Breast epithelium (tissue), 4 donors: ENCODE data around the gene DHRS13. TPM values are rescaled to one million over a fixed set of nuclear protein-coding genes. Genes with fewer than 3 reads are reported as not detected.

Source experiments
- DNase-seq, 2 donors: peaks; one replicate each; pipeline ENCODE4 v3.0.0-alpha.2; 2019; ENCODE audit warnings: low spot score in 2 of 2
- H3K27ac ChIP-seq, 2 donors: fragments of 200-600 bp; sonication (generic) in 1 of 2; one replicate each; pipeline ENCODE4 v1.5.1; 2016 to 2019; ENCODE audit warnings: mild to moderate bottlenecking in 1 of 2
- H3K27me3 ChIP-seq, 2 donors: fragments of 200-600 bp; sonication (generic) in 1 of 2; one replicate each; pipeline versions ENCODE4 v1.5.1 to v1.6.0; 2017 to 2019; ENCODE audit warnings: control low read depth in 1 of 2, mild to moderate bottlenecking in 1 of 2
- H3K36me3 ChIP-seq: fragments of 200-600 bp; one replicate; pipeline ENCODE4 v1.5.1; 2019
- H3K4me1 ChIP-seq, 2 donors: fragments of 200-600 bp; sonication (generic); one replicate each; pipeline ENCODE4 v1.5.1; 2016 to 2019; ENCODE audit warnings: control low read depth in 1 of 2
- H3K4me3 ChIP-seq, 3 donors: fragments of 200-600 bp; sonication (generic); 1 replicate in 2 of 3; 2 replicates in 1 of 3; pipeline ENCODE4 v1.5.1; 2016 to 2019; ENCODE audit warnings: mild to moderate bottlenecking in 3 of 3, moderate library complexity in 2 of 3
- H3K9me3 ChIP-seq, 2 donors: fragments of 200-600 bp; sonication (generic) in 1 of 2; one replicate each; pipeline ENCODE4 v1.5.1; 2016 to 2019; ENCODE audit warnings: control low read depth in 1 of 2
- CTCF ChIP-seq, 3 donors: fragments of 450-650 bp; IDR thresholded peaks; one replicate each; pipeline ENCODE4 v1.5.1; 2016 to 2017; ENCODE audit warnings: antibody characterized with exemption in 3 of 3, mild to moderate bottlenecking in 3 of 3, moderate library complexity in 3 of 3
- POLR2A ChIP-seq: fragments of 450-650 bp; IDR thresholded peaks from one replicate; pipeline ENCODE4 v1.6.1; 2016; ENCODE audit warnings: antibody characterized with exemption, mild to moderate bottlenecking, moderate library complexity
- POLR2AphosphoS5 ChIP-seq, 3 donors: sonication (generic); formaldehyde crosslinking; IDR thresholded peaks; one replicate each; pipeline ENCODE4 v1.6.1; 2017; ENCODE audit warnings: antibody characterized with exemption in 3 of 3
- intact Hi-C: fragments of 100-400 bp; cut with DNase I; formaldehyde crosslinking; loops from one replicate; pipeline ENCODE4 v1.15.1; 2023; ENCODE audit warnings: low total_unique reads
- total RNA-seq, 3 donors: library from RNA; depleted of rRNA; stranded (reverse); fragments of >200 nt; gene quantifications; one replicate each; pipeline ENCODE4 v1.1.0, GENCODE V29; 2016

The DHRS13 gene
- total RNA-seq, 3 donors from 2014 or later: 3.2 to 20.6 (median 14.2) TPM

DNA sequence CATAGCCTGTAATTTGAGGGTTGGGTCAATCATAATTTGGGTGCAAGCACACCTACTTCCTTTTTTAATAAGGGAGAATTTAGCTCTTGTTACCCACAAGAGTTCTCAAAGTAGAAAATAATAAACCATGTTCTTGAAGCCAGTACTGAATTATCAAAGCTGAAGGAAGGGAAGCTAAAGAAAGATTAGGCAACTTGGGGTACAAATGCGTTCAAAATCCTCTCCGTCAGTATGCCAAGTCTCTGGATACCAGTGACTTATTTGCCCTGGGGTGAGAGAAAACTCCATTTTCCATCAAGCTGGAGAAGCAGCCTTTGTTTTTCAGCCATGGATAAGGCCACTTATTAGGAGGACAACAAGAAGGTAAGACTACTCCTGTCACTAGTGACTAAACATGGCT, 23.5 kb upstream of the DHRS13 start:
- Histone ChIP-seq H3K27ac (peak overlapping the region; percentile 82 to 89), H3K27me3 (no peaks in the 10 kb centered on the region), H3K4me3 (no peak overlapping the region), H3K36me3 (no peaks in the 10 kb centered on the region), H3K4me1 (peaks cover 0 to 14% of the 10 kb centered on the region in 2 donors), H3K9me3 (no peaks in the 10 kb centered on the region)
- intact Hi-C loops: no loop called here
- no peak for DNase-seq
- TF ChIP-seq CTCF (IDR thresholded peaks at IDR 0.05) (no peak), POLR2A (no peak), POLR2AphosphoS5 (IDR thresholded peaks at IDR 0.05) (no peak)

DNA sequence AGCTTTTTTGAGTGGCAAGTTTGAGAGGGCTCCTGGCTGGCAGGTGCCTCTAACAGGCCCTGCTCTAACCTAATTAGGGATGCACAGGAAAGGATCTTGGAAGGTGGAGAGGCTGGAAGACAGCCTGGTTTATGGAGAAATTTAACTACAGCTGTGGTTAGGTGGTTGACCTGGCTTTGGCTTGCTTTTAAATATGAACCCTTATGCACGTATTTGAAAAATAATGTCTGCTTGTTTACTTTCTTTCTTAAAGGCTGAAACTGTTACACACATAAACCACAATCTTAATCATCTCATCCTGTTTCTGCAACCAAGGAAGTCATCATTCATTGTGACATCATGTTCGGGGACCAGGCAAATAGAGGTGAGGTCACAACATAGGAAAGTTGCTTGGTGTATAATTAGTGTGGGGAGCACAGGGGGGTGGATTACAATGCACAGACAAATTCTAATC, 23.1 kb upstream of the DHRS13 start:
- H3K36me3 ChIP-seq: no peaks in the 10 kb centered on the region

DNA sequence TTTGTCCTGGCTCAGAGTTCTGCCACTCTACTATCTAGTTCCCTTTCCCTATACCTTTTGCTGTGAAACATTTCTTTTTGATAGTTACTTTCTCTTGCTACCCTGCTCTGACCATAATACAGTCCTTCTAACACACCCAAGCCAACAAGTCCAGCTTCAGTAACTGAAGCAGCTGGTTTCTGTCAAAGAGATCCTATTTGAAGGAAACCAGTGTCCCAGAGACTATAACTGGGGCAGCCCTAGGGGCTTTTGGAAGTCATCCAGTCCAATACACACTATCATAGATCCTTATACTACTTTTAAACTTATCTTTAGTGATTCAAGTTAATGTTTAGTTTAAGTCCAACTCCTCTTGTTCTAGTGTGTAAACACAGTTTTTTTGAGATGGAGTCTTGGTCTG, 17.3 kb upstream of the DHRS13 start:
- no peak overlapping the region for H3K4me3 ChIP-seq
- no peak for DNase-seq
- peaks cover 6% of the 10 kb centered on the region for H3K36me3 ChIP-seq
- no peaks in the 10 kb centered on the region for H3K4me1 ChIP-seq
- no peaks in the 10 kb centered on the region for H3K27me3 ChIP-seq
- no peaks in the 10 kb centered on the region for H3K9me3 ChIP-seq
- H3K27ac ChIP-seq: no peak overlapping the region
- intact Hi-C loops: no loop called here
- TF ChIP-seq POLR2AphosphoS5 (IDR thresholded peaks at IDR 0.05) (no peak), POLR2A (no peak), CTCF (IDR thresholded peaks at IDR 0.05) (no peak)

More for the DNA sequence above, 23.1 kb upstream of the DHRS13 start:
- H3K27me3 ChIP-seq: no peaks in the 10 kb centered on the region
- peaks cover 0 to 14% of the 10 kb centered on the region in 2 donors for H3K4me1 ChIP-seq
- H3K27ac ChIP-seq: peak overlapping the region; percentile 82 to 89
- intact Hi-C loops: no loop called here
- TF ChIP-seq POLR2AphosphoS5 (IDR thresholded peaks at IDR 0.05) (peak in 1 of 3 donors; percentile 23), POLR2A (no peak)
- no peak for DNase-seq
- H3K9me3 ChIP-seq: no peaks in the 10 kb centered on the region
- no peak overlapping the region for H3K4me3 ChIP-seq

DNA sequence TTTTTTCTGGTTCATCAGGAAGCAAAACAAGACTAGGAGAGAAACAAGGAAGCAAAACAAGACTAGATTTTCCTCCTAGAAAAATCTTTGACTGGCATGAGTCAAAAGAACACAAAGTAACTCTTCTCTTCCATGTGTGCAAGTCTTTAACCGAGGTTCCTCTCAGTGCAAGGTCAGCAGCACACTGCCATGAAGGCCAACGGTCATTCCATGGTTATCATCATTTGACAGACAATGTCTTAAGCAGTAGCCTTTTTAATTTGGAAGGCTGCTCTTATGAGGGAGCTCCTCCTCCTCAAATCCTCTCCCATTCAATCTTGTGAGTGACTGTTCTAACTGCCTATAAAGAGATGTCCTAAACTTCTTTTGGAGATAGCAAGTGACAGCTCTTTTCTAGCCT, 15.4 kb upstream of the DHRS13 start:
- Histone ChIP-seq H3K4me3 (no peak overlapping the region), H3K36me3 (peaks cover 6% of the 10 kb centered on the region), H3K4me1 (no peaks in the 10 kb centered on the region), H3K27ac (peak overlapping the region in 1 of 2 donors; percentile 50), H3K27me3 (no peaks in the 10 kb centered on the region), H3K9me3 (no peaks in the 10 kb centered on the region)
- intact Hi-C loops: no loop called here
- no peak for DNase-seq
- TF ChIP-seq POLR2AphosphoS5 (IDR thresholded peaks at IDR 0.05): no peak
- TF ChIP-seq CTCF (IDR thresholded peaks at IDR 0.05): no peak
- no peak for TF ChIP-seq POLR2A

DNA sequence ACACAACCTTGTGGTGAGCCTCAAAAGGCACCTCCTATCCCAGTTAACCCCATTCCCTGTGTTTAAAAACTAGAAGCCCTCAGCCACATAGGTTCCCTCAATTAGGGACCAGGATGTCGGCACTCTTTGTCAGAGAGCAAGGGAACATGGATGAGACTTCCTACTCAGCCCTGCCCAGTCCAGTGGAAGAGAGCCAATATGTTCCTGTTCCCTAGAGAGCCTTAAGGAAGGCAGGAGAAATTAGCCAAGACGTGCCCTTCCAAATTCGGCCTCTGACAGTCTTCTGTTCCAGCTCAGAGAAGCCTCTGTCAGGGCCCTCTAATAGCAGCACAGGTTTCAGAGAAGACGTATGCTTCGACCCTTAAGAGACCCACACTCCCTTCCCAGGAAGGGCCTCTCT, 14.6 kb upstream of the DHRS13 start:
- no peak overlapping the region for H3K4me3 ChIP-seq
- peak overlapping the region; percentile 49 to 50 for H3K27ac ChIP-seq
- no peaks in the 10 kb centered on the region for H3K9me3 ChIP-seq
- peaks cover 6% of the 10 kb centered on the region for H3K36me3 ChIP-seq
- H3K27me3 ChIP-seq: no peaks in the 10 kb centered on the region
- no peaks in the 10 kb centered on the region for H3K4me1 ChIP-seq
- TF ChIP-seq POLR2A: no peak
- no peak for TF ChIP-seq POLR2AphosphoS5 (IDR thresholded peaks at IDR 0.05)
- no peak for TF ChIP-seq CTCF (IDR thresholded peaks at IDR 0.05)
- intact Hi-C loops: no loop called here
- no peak for DNase-seq

GRCh38 chr17:28917029-28917428, 14.2 kb upstream of the DHRS13 start:
- intact Hi-C loops: no loop called here
- H3K36me3 ChIP-seq: peaks cover 6% of the 10 kb centered on the region
- no peaks in the 10 kb centered on the region for H3K4me1 ChIP-seq
- H3K27ac ChIP-seq: peak overlapping the region; percentile 49 to 50
- H3K9me3 ChIP-seq: no peaks in the 10 kb centered on the region
- no peaks in the 10 kb centered on the region for H3K27me3 ChIP-seq
- H3K4me3 ChIP-seq: no peak overlapping the region
- no peak for DNase-seq
- TF ChIP-seq CTCF (IDR thresholded peaks at IDR 0.05) (no peak), POLR2AphosphoS5 (IDR thresholded peaks at IDR 0.05) (no peak), POLR2A (no peak)
